ES-I3 (cell line): ENCODE results near the gene LMO7.

Experiments
- H3K36me3 ChIP-seq: 2 replicates; pipeline ENCODE4 v1.6.1; 2013; ENCODE audit warnings: mild to moderate bottlenecking, low read length, control low read depth, moderate library complexity; ENCODE audit not compliant: insufficient read depth
- H3K4me1 ChIP-seq: 2 replicates; pipeline ENCODE4 v1.6.1; 2013; ENCODE audit warnings: mild to moderate bottlenecking, control low read depth, low read length; ENCODE audit not compliant: insufficient read depth
- H3K9ac ChIP-seq: 2 replicates; pipeline ENCODE4 v1.6.1; 2013; ENCODE audit warnings: low read depth, mild to moderate bottlenecking, low read length, moderate library complexity
- H3K9me3 ChIP-seq: 2 replicates; pipeline ENCODE4 v1.6.1; 2013; ENCODE audit warnings: mild to moderate bottlenecking, low read length, moderate library complexity; ENCODE audit not compliant: control insufficient read depth, insufficient read depth

Gene LMO7

GRCh38 chr13:75904012-75904411 lies 267.9 kb downstream of the LMO7 start:
- Histone ChIP-seq H3K9me3 (no peaks in the 10 kb centered on the region), H3K4me1 (no peaks in the 10 kb centered on the region), H3K36me3 (no peaks in the 10 kb centered on the region), H3K9ac (no peak overlapping the region)

- H3K9me3 ChIP-seq, result no peaks in the 10 kb centered on the region
- no peaks in the 10 kb centered on the region for H3K36me3 ChIP-seq
- H3K9ac ChIP-seq, result no peak overlapping the region
- no peaks in the 10 kb centered on the region for H3K4me1 ChIP-seq
Measured at GRCh38 chr13:75906315-75906714, 270.2 kb downstream of the LMO7 start.

DNA sequence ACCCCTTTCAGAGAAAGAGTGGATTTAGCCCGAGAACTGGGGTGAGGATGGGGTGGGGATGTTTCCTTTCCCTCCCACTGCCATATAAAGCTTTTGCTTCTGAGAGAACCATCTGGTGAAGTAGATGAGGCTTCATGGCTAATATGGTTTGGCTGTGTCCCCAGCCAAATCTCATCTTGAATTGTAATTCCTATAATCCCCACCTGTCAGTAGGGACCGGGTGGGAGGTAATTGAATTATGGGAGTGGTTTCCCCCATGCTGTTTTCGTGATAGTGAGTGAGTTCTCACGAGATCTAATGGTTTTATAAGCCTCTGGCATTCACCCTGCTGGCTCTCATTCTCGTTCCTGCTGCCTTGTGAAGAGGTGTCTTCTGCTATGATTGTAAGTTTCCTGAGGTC lies 270.9 kb downstream of the LMO7 start:
- Histone ChIP-seq H3K4me1 (no peaks in the 10 kb centered on the region), H3K9me3 (no peaks in the 10 kb centered on the region), H3K36me3 (no peaks in the 10 kb centered on the region), H3K9ac (no peak overlapping the region)

DNA sequence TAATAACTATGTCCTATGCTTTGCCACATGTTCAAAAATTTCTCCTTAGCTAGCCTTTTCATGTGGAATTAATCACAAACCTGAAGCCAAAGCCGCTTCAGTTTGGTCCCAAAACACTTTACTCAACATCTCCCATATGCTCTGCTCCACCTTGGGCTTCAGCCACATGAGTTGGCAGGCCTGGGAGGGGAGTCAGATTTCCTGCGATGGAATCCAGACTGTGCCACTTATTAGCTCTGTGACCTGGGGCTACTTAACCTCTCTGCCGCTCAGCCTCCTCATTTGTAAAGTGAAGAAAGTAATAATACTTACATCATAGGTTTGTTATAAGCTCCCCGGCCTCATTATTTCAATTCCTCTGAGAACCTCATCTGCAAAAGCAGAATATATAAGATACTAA lies 272.0 kb downstream of the LMO7 start:
- Histone ChIP-seq H3K9ac (no peak overlapping the region), H3K9me3 (no peaks in the 10 kb centered on the region), H3K4me1 (no peaks in the 10 kb centered on the region), H3K36me3 (no peaks in the 10 kb centered on the region)
